Hepatocyte (in vitro differentiated cells): Measurements from ENCODE around the gene NOP14. TPM values are rescaled to one million over a fixed set of nuclear protein-coding genes. Genes with fewer than 3 reads are reported as not detected.

ENCODE experiments used
- DNase-seq: peaks from one replicate; pipeline ENCODE4 v3.0.0-alpha.2; 2016; ENCODE audit warnings: low spot score
- H2AFZ ChIP-seq: fragments of 200-600 bp; sonication (generic); 2 replicates; pipeline ENCODE4 v1.6.0; 2016; ENCODE audit warnings: antibody characterized with exemption, mild to moderate bottlenecking
- H3K27ac ChIP-seq: fragments of 200-600 bp; sonication (generic); 2 replicates; pipeline ENCODE4 v1.5.1; 2016; ENCODE audit warnings: mild to moderate bottlenecking
- H3K27me3 ChIP-seq: fragments of 200-600 bp; sonication (generic); 2 replicates; pipeline ENCODE4 v1.6.1; 2016
- H3K36me3 ChIP-seq: fragments of 200-600 bp; sonication (generic); replicated peaks from 2 replicates; pipeline ENCODE4 v1.5.1; 2016; ENCODE audit warnings: low read depth; ENCODE audit not compliant: insufficient read depth
- H3K4me1 ChIP-seq: fragments of 200-600 bp; sonication (generic); 2 replicates; pipeline ENCODE4 v1.5.1; 2016; ENCODE audit warnings: mild to moderate bottlenecking, moderate library complexity; ENCODE audit not compliant: insufficient read depth
- H3K4me2 ChIP-seq: fragments of 200-600 bp; sonication (generic); 2 replicates; pipeline ENCODE4 v1.6.0; 2016
- H3K4me3 ChIP-seq: fragments of 200-600 bp; sonication (generic); 2 replicates; pipeline ENCODE4 v1.5.1; 2016; ENCODE audit warnings: mild to moderate bottlenecking
- H3K79me2 ChIP-seq: fragments of 200-600 bp; sonication (generic); 2 replicates; pipeline ENCODE4 v1.6.0; 2017; ENCODE audit warnings: mild to moderate bottlenecking
- H3K9me2 ChIP-seq: fragments of 200-600 bp; sonication (generic); replicated peaks from 2 replicates; pipeline ENCODE4 v1.6.0; 2017; ENCODE audit warnings: mild to moderate bottlenecking; ENCODE audit not compliant: insufficient read depth
- H3K9me3 ChIP-seq: fragments of 200-600 bp; sonication (generic); 2 replicates; pipeline ENCODE4 v1.5.1; 2016; ENCODE audit warnings: low read depth, mild to moderate bottlenecking
- H4K20me1 ChIP-seq: fragments of 200-600 bp; sonication (generic); 2 replicates; pipeline ENCODE4 v1.6.0; 2016; ENCODE audit warnings: mild to moderate bottlenecking; ENCODE audit not compliant: insufficient read depth, poor library complexity, severe bottlenecking
- EZH2 ChIP-seq: fragments of 200-600 bp; sonication (generic); IDR thresholded peaks from 2 replicates; pipeline ENCODE4 v1.6.1; 2016; ENCODE audit warnings: antibody characterized with exemption, mild to moderate bottlenecking, borderline replicate concordance
- EZH2phosphoT487 ChIP-seq: fragments of 200-600 bp; sonication (generic); IDR thresholded peaks from one replicate; pipeline ENCODE4 v1.6.1; 2018; ENCODE audit warnings: antibody characterized with exemption, mild to moderate bottlenecking, low read depth, moderate library complexity; ENCODE audit not compliant: unreplicated experiment, severe bottlenecking
- WGBS: methylation state at CpG from one replicate; pipeline ENCODE4 v1.1.6; 2016; ENCODE audit warnings: low lambda C conversion rate; ENCODE audit errors: missing lambda C conversion rate; 5-methylcytosine and 5-hydroxymethylcytosine counted together
- polyA plus RNA-seq: library from polyadenylated mRNA; unstranded; fragments of >200 nt; fragmentation: Nextera tagmentation; extraction: Ambion mirVana; gene quantifications from 2 replicates; pipeline ENCODE4 v1.2.1, GENCODE V29; 2016
- total RNA-seq: library from RNA; depleted of rRNA; stranded (reverse); fragments of >200 nt; gene quantifications from 2 replicates; pipeline ENCODE4 v1.2.3, GENCODE V29; 2014
- TF ChIP-seq, protein P1 (sequence below): fragments of 200-600 bp; sonication (generic); IDR thresholded peaks from 2 replicates; pipeline ENCODE4 v1.5.1; 2016; ENCODE audit warnings: antibody characterized with exemption, mild to moderate bottlenecking; ENCODE audit not compliant: poor library complexity

Gene NOP14
- total and polyA plus RNA-seq, 2 experiments from 2014 or later: 18.8 to 22.7 TPM

DNA sequence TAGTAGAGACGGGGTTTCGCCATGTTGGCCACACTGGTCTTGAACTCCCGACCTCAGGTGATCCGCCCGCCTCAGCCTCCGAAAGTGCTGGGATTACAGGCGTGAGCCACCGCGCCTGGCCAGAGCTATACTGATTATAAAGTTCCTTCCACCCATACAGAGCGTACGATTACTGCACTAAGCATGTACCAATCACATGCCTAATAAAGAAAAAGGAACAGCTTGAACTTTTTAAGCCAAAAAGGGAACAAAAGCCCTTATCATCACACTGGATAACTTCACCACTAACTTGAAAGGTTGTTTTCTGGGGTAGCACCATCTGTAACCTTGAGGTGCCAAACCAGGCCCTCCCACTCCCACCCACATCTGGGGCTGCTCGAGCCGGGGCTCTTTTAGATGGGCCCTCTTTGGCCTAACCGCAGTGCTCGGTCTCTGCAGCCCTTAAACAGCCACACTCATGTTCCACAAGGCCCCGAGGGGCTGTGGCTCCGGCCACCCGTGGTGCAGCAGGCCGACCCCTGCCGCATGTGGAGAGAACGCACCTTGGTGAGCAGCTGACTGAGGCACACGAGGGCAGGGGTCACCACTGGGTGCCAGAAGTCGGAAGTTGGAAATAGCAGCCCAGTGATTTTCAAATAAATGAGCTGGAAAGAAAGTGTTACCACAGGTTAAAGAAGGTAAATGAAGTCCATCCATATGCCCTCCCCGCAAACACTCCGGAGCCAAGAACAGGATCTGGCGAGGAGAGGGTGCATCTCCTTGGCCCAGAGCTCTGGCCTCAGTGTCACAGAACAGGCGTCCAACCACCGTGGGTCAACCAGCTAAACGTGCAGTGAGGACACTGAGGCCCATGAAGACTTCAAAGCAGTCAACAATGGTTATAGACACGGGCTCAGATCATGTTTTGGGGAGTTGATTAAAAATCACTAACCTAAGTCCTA lies 18.4 kb downstream of the NOP14 start:
- H4K20me1 ChIP-seq: no peaks in the 10 kb centered on the region
- H3K36me3 ChIP-seq: no peaks in the 10 kb centered on the region
- 96% methylated on average over 30 of the region's 30 CpGs for WGBS

DNA sequence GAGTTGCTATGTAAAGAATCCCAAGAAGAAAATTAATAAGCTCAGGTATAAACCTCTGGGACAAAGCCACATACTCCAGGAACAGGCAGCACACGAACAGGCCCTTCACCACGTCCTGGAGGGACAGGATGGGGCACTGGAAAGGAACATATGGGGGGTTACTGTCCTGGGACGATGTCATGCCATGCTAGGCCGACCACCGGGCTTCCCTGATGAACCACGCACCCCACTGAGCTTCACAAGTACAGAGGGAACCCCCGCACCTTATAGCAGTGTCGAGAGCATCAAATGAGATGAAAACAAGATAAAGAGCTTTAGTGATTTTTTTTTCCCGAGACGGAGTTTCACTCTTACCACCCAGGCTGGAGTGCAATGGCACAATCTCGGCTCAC lies 19.1 kb downstream of the NOP14 start:
- H4K20me1 ChIP-seq: no peaks in the 10 kb centered on the region
- DNase-seq: no peak
- WGBS: 95% methylated on average over 11 of the region's 11 CpGs
- H3K27ac ChIP-seq: no peak overlapping the region
- no peaks in the 10 kb centered on the region for H3K9me3 ChIP-seq
- no peak overlapping the region for H2AFZ ChIP-seq
- H3K9me2 ChIP-seq: no peaks in the 10 kb centered on the region
- H3K4me2 ChIP-seq: no peak overlapping the region
- no peaks in the 10 kb centered on the region for H3K36me3 ChIP-seq
- no peak overlapping the region for H3K4me3 ChIP-seq
- H3K27me3 ChIP-seq: no peaks in the 10 kb centered on the region
- H3K4me1 ChIP-seq: no peaks in the 10 kb centered on the region
- no peak for TF ChIP-seq EZH2
- TF ChIP-seq, protein P1, sequence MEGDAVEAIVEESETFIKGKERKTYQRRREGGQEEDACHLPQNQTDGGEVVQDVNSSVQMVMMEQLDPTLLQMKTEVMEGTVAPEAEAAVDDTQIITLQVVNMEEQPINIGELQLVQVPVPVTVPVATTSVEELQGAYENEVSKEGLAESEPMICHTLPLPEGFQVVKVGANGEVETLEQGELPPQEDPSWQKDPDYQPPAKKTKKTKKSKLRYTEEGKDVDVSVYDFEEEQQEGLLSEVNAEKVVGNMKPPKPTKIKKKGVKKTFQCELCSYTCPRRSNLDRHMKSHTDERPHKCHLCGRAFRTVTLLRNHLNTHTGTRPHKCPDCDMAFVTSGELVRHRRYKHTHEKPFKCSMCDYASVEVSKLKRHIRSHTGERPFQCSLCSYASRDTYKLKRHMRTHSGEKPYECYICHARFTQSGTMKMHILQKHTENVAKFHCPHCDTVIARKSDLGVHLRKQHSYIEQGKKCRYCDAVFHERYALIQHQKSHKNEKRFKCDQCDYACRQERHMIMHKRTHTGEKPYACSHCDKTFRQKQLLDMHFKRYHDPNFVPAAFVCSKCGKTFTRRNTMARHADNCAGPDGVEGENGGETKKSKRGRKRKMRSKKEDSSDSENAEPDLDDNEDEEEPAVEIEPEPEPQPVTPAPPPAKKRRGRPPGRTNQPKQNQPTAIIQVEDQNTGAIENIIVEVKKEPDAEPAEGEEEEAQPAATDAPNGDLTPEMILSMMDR: no peak
- TF ChIP-seq EZH2phosphoT487: no peak
- H3K79me2 ChIP-seq: no peaks in the 10 kb centered on the region

More for the DNA sequence above, 18.4 kb downstream of the NOP14 start:
- Histone ChIP-seq H3K27me3 (no peaks in the 10 kb centered on the region), H3K4me2 (no peak overlapping the region), H2AFZ (no peak overlapping the region), H3K9me3 (no peaks in the 10 kb centered on the region), H3K79me2 (no peaks in the 10 kb centered on the region), H3K27ac (no peak overlapping the region), H3K4me1 (no peaks in the 10 kb centered on the region), H3K9me2 (no peaks in the 10 kb centered on the region), H3K4me3 (no peak overlapping the region)
- TF ChIP-seq, protein P1: no peak
- TF ChIP-seq EZH2phosphoT487 (no peak), EZH2 (no peak)
- DNase-seq: no peak

DNA sequence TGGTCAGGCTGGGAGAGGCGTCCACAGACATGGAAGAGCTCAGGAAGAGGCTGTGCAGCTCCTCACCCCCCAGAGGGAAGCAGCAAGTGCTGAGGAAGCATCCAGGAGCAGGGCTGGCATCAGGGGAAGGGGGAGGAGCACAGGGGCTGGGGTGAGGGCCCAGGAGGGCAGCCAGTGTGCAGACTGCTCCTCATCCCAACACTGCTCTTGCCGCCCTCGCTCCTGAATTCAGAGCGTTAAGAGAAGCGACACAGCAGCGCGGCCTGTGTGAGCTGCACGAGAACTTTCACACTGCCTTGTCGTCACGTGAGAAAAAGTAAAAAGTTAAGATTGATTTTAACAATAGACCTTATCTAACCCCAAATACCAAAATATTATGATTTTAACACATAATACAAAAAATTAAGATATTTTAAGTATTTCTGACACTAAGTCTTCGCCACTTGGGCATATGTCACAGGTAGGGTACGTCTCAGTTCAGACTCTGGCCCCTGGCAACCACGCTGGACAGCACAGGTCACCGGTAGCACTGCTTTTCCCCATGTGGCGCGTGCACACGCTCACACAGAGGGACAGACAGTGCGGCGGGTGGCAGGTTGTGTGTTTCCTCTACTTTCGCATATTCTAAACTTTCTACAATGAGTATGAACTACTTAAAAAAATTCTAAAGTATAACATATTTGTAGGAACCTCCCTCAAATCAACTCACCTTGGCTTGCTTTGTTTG lies 19.7 kb downstream of the NOP14 start:
- no peaks in the 10 kb centered on the region for H4K20me1 ChIP-seq

More for the DNA sequence above, 19.7 kb downstream of the NOP14 start:
- Histone ChIP-seq H3K4me1 (no peaks in the 10 kb centered on the region), H3K4me3 (no peak overlapping the region), H3K36me3 (no peaks in the 10 kb centered on the region), H2AFZ (no peak overlapping the region), H3K27ac (no peak overlapping the region), H3K27me3 (no peaks in the 10 kb centered on the region), H3K79me2 (no peaks in the 10 kb centered on the region), H3K4me2 (no peak overlapping the region), H3K9me2 (no peaks in the 10 kb centered on the region), H3K9me3 (no peaks in the 10 kb centered on the region)
- no peak for TF ChIP-seq EZH2phosphoT487
- TF ChIP-seq, protein P1: no peak
- no peak for TF ChIP-seq EZH2
- 97% methylated on average over 20 of the region's 20 CpGs for WGBS
- no peak for DNase-seq
